MM.1S (cell line): ENCODE data around the gene TOM1L1.

Experiments
- DNase-seq: peaks from one replicate; pipeline ENCODE4 v3.0.0-alpha.2; 2015
- H2AFZ ChIP-seq: fragments of 300-600 bp; sonication (generic); 2 replicates; pipeline ENCODE4 v1.6.0; 2016; ENCODE audit warnings: antibody characterized with exemption, low read length
- H3F3A ChIP-seq: fragments of 300-600 bp; sonication (generic); 2 replicates; pipeline ENCODE4 v1.6.1; 2016; ENCODE audit warnings: mild to moderate bottlenecking, antibody characterized with exemption, low read length, moderate library complexity, mixed read lengths; ENCODE audit not compliant: insufficient read depth
- H3K27ac ChIP-seq: fragments of 300-600 bp; sonication (generic); 2 replicates; pipeline ENCODE4 v1.5.1; 2016; ENCODE audit warnings: mild to moderate bottlenecking, low read length
- H3K27me3 ChIP-seq: fragments of 300-600 bp; sonication (generic); replicated peaks from 2 replicates; pipeline ENCODE4 v1.6.0; 2016; ENCODE audit warnings: low read length; ENCODE audit not compliant: insufficient read depth
- H3K36me3 ChIP-seq: fragments of 300-600 bp; sonication (generic); replicated peaks from 2 replicates; pipeline ENCODE4 v1.6.1; 2016; ENCODE audit warnings: mild to moderate bottlenecking, low read length, mixed read lengths; ENCODE audit not compliant: insufficient read depth
- H3K4me1 ChIP-seq: fragments of 300-600 bp; sonication (generic); 2 replicates; pipeline ENCODE4 v1.6.1; 2016; ENCODE audit warnings: low read length, mixed read lengths
- H3K4me2 ChIP-seq: fragments of 300-600 bp; sonication (generic); 2 replicates; pipeline ENCODE4 v1.6.0; 2016; ENCODE audit warnings: low read depth, low read length
- H3K4me3 ChIP-seq: fragments of 300-600 bp; sonication (generic); 2 replicates; pipeline ENCODE4 v1.5.1; 2016; ENCODE audit warnings: low read length, mixed read lengths
- H3K79me2 ChIP-seq: fragments of 300-600 bp; sonication (generic); 2 replicates; pipeline ENCODE4 v1.6.1; 2016; ENCODE audit warnings: mixed run types, low read length, mixed read lengths
- H3K9ac ChIP-seq: fragments of 300-600 bp; sonication (generic); 2 replicates; pipeline ENCODE4 v1.6.1; 2016; ENCODE audit warnings: low read length, mixed read lengths
- H3K9me2 ChIP-seq: fragments of 300-600 bp; sonication (generic); replicated peaks from 2 replicates; pipeline ENCODE4 v1.6.1; 2016; ENCODE audit warnings: mild to moderate bottlenecking, low read length, mixed read lengths; ENCODE audit not compliant: insufficient read depth
- H3K9me3 ChIP-seq: fragments of 300-600 bp; sonication (generic); replicated peaks from 2 replicates; pipeline ENCODE4 v1.6.1; 2016; ENCODE audit warnings: mild to moderate bottlenecking, low read length, mixed read lengths; ENCODE audit not compliant: insufficient read depth
- H4K20me1 ChIP-seq: fragments of 300-600 bp; sonication (generic); 2 replicates; pipeline ENCODE4 v1.6.1; 2016; ENCODE audit warnings: mild to moderate bottlenecking, low read length, moderate library complexity, mixed read lengths; ENCODE audit not compliant: insufficient read depth
- CTCF ChIP-seq: fragments of 300-600 bp; sonication (generic); IDR thresholded peaks from 2 replicates; pipeline ENCODE4 v1.5.1; 2016; ENCODE audit warnings: antibody characterized with exemption, low read length, mixed read lengths
- EZH2 ChIP-seq: fragments of 300-600 bp; sonication (generic); optimal IDR thresholded peaks from 2 replicates; pipeline ENCODE3; 2017; ENCODE audit warnings: low read depth, mild to moderate bottlenecking, antibody characterized with exemption, low read length, mixed read lengths
- EZH2phosphoT487 ChIP-seq: fragments of 300-600 bp; sonication (generic); IDR thresholded peaks from 2 replicates; pipeline ENCODE4 v1.6.1; 2018; ENCODE audit warnings: antibody characterized with exemption, low read length

Gene TOM1L1

GRCh38 chr17:54935471-54935870 is 34.8 kb downstream of the TOM1L1 start:
- no peaks in the 10 kb centered on the region for H3K27me3 ChIP-seq
- no peaks in the 10 kb centered on the region for H3K4me1 ChIP-seq
- H3K36me3 ChIP-seq, result no peaks in the 10 kb centered on the region
- H4K20me1 ChIP-seq, result no peaks in the 10 kb centered on the region
- no peak overlapping the region for H3K4me2 ChIP-seq
- no peak overlapping the region for H3K27ac ChIP-seq
- H3K9me2 ChIP-seq, result no peaks in the 10 kb centered on the region
- H3F3A ChIP-seq, result no peaks in the 10 kb centered on the region
- no peak overlapping the region for H3K9ac ChIP-seq
- no peak overlapping the region for H3K4me3 ChIP-seq
- TF ChIP-seq EZH2 (no peak), CTCF (no peak), EZH2phosphoT487 (no peak)
- DNase-seq, result no peak
- H3K79me2 ChIP-seq, result no peaks in the 10 kb centered on the region
- no peak overlapping the region for H2AFZ ChIP-seq
- H3K9me3 ChIP-seq, result no peaks in the 10 kb centered on the region

- Histone ChIP-seq H3K4me2 (no peak overlapping the region), H3K9ac (no peak overlapping the region), H4K20me1 (no peaks in the 10 kb centered on the region), H3K9me2 (no peaks in the 10 kb centered on the region), H3K79me2 (no peaks in the 10 kb centered on the region), H3K27ac (no peak overlapping the region), H3K4me1 (no peaks in the 10 kb centered on the region), H3F3A (no peaks in the 10 kb centered on the region), H3K9me3 (no peaks in the 10 kb centered on the region), H3K36me3 (no peaks in the 10 kb centered on the region), H3K27me3 (no peaks in the 10 kb centered on the region), H2AFZ (no peak overlapping the region), H3K4me3 (no peak overlapping the region)
- TF ChIP-seq CTCF (no peak), EZH2phosphoT487 (no peak), EZH2 (no peak)
- DNase-seq, result no peak
Measured at GRCh38 chr17:54937018-54937417, 36.4 kb downstream of the TOM1L1 start.

GRCh38 chr17:54937426-54937825 is 36.8 kb downstream of the TOM1L1 start:
- Histone ChIP-seq H3K27me3 (no peaks in the 10 kb centered on the region), H3K9me3 (no peaks in the 10 kb centered on the region), H3K27ac (no peak overlapping the region), H3K79me2 (no peaks in the 10 kb centered on the region), H3K4me3 (no peak overlapping the region), H3F3A (no peaks in the 10 kb centered on the region), H2AFZ (no peak overlapping the region), H3K36me3 (no peaks in the 10 kb centered on the region), H3K4me2 (no peak overlapping the region), H3K9me2 (no peaks in the 10 kb centered on the region), H3K9ac (no peak overlapping the region), H4K20me1 (no peaks in the 10 kb centered on the region), H3K4me1 (no peaks in the 10 kb centered on the region)
- no peak for DNase-seq
- TF ChIP-seq EZH2 (no peak), EZH2phosphoT487 (no peak), CTCF (no peak)

GRCh38 chr17:54941285-54941684 is 40.6 kb downstream of the TOM1L1 start:
- H2AFZ ChIP-seq, result no peak overlapping the region
- no peaks in the 10 kb centered on the region for H3F3A ChIP-seq
- no peaks in the 10 kb centered on the region for H3K79me2 ChIP-seq
- no peaks in the 10 kb centered on the region for H3K4me1 ChIP-seq
- TF ChIP-seq EZH2 (no peak), EZH2phosphoT487 (no peak)
- no peaks in the 10 kb centered on the region for H3K36me3 ChIP-seq
- H3K27ac ChIP-seq, result no peak overlapping the region
- no peaks in the 10 kb centered on the region for H3K27me3 ChIP-seq
- no peaks in the 10 kb centered on the region for H4K20me1 ChIP-seq
- no peak overlapping the region for H3K4me2 ChIP-seq
- no peak for DNase-seq
- no peaks in the 10 kb centered on the region for H3K9me2 ChIP-seq
- no peak overlapping the region for H3K4me3 ChIP-seq
- no peak overlapping the region for H3K9ac ChIP-seq
- no peaks in the 10 kb centered on the region for H3K9me3 ChIP-seq
